ENCODE measurements around the gene CLCN7. TPM values are rescaled to one million over a fixed set of nuclear protein-coding genes. Genes with fewer than 3 reads are reported as not detected.

The CLCN7 gene
- total and polyA plus RNA-seq, 2 of the 8 experiments (the other 6 are each of a cell fraction or from before 2014, with no cell fraction given) = 38.6 to 81.5 TPM

- Histone ChIP-seq H2AK5ac (ENCODE audit: low read depth, low read length) (no peak overlapping the region), H4K8ac (ENCODE audit: extremely low read depth, insufficient read depth, low read length) (no peak overlapping the region), H4K5ac (ENCODE audit: insufficient read length, low read depth, low read length) (no peak overlapping the region), H2BK12ac (ENCODE audit: low read depth, low read length) (no peak overlapping the region), H3K27ac (ENCODE audit: low read depth, low read length) (no peak overlapping the region), H3K56ac (replicated peaks; ENCODE audit: insufficient read length, low read depth, low read length) (no peak overlapping the region), H3K4me3 (ENCODE audit: extremely low read depth in 1 of 4, insufficient read depth in 2 of 4, low read depth in 3 of 4, low read length in 4 of 4) (no peak overlapping the region), H4K91ac (replicated peaks; ENCODE audit: insufficient read length, low read length) (no peak overlapping the region), H3K79me1 (ENCODE audit: low read depth, low read length) (no peaks in the 10 kb centered on the region), H3K4me1 (replicated peaks in 1 of 4; ENCODE audit: control insufficient read depth in 3 of 4, insufficient read depth in 4 of 4, low read length in 3 of 4) (no peaks in the 10 kb centered on the region), H3K27me3 (replicated peaks in 1 of 4; ENCODE audit: control insufficient read depth in 3 of 4, extremely low read depth in 1 of 4, insufficient read depth in 3 of 4, low read length in 3 of 4) (no peaks in the 10 kb centered on the region), H3K23me2 (ENCODE audit: low read depth, low read length) (no peaks in the 10 kb centered on the region), H3K79me2 (ENCODE audit: control insufficient read depth in 1 of 2, insufficient read depth in 2 of 2, low read length in 2 of 2) (no peaks in the 10 kb centered on the region), H3K23ac (ENCODE audit: insufficient read length) (no peak overlapping the region), H3K9me3 (ENCODE audit: insufficient read depth in 2 of 2, low read depth in 1 of 2, low read length in 1 of 2) (no peaks in the 10 kb centered on the region), H3K14ac (ENCODE audit: insufficient read length) (no peak overlapping the region), H4K20me1 (replicated peaks in 1 of 2; ENCODE audit: control insufficient read depth in 1 of 2, insufficient read depth in 2 of 2, low read length in 2 of 2) (peaks cover 0 to 5% of the 10 kb centered on the region in 2 experiments), H3K4ac (replicated peaks; ENCODE audit: insufficient read length, low read depth, low read length) (no peak overlapping the region), H2BK20ac (ENCODE audit: low read length) (no peak overlapping the region), H3K36me3 (ENCODE audit: control insufficient read depth in 2 of 4, insufficient read depth in 4 of 4, low read length in 3 of 4) (peaks cover 0 to 3% (median 0%) of the 10 kb centered on the region in 4 experiments; a peak in 2 of 8 replicates), H3K18ac (ENCODE audit: extremely low read depth, low read length) (no peak overlapping the region), H3K4me2 (ENCODE audit: insufficient read depth in 1 of 2, low read depth in 2 of 2, low read length in 2 of 2) (no peak overlapping the region), H2AFZ (ENCODE audit: low read length) (no peak overlapping the region), H2BK5ac (ENCODE audit: low read depth, low read length) (no peak overlapping the region), H3K9ac (replicated peaks in 1 of 4; ENCODE audit: extremely low read depth in 1 of 4, low read depth in 3 of 4, low read length in 3 of 4) (no peak overlapping the region), H2BK120ac (replicated peaks; ENCODE audit: low read depth, low read length) (no peak overlapping the region), H2BK15ac (ENCODE audit: low read length) (no peak overlapping the region)
- TF ChIP-seq RNF2 (IDR thresholded peaks at IDR 0.05; ENCODE audit: borderline replicate concordance, low read depth, low read length, missing control alignments, poor library complexity, severe bottlenecking) = no peak
- TF ChIP-seq GTF2F1 (IDR thresholded peaks at IDR 0.05; ENCODE audit: borderline replicate concordance, low read depth, low read length) = no peak
- no peak for TF ChIP-seq USF2 (IDR thresholded peaks at IDR 0.05; ENCODE audit: low read length)
- TF ChIP-seq TEAD4 (IDR thresholded peaks at IDR 0.05; ENCODE audit: low read depth, low read length) = no peak
- no peak for TF ChIP-seq SIN3A (conservative IDR thresholded peaks at IDR 0.05 in 1 of 2, IDR thresholded peaks at IDR 0.05 in 1 of 2; ENCODE audit: low read depth in 1 of 2, low read length in 2 of 2)
- DNase-seq (ENCODE audit: low read depth in 1 of 2, low spot score in 2 of 2) = no peak
- ChIA-PET CTCF (ENCODE audit: partially characterized antibody) (interaction anchor here (0.9 to 1.7 kb wide), 3 partner anchors 14 to 82 kb away, joined by 3 to 8 read pairs (median 3); no protein-coding TSS in a partner anchor), POLR2A (ENCODE audit: partially characterized antibody) (interaction anchor here (0.8 to 5.2 kb wide), 2 partner anchors 10 to 77 kb away, joined by 3 to 56 read pairs; no protein-coding TSS in a partner anchor)
- 91% methylated on average over 26 of the region's 30 CpGs; no CpG with 5 or more reads in 1 of the 2 experiments for whole genome bisulfite sequencing, 2 experiments (ENCODE audit: extremely low coverage in 1 of 2, insufficient coverage in 1 of 2, insufficient read length in 1 of 2, insufficient replicate concordance in 2 of 2, low coverage in 1 of 2, low lambda C conversion rate in 2 of 2, missing lambda C conversion rate in 1 of 2)
- no peak for FAIRE-seq
Measured at GRCh38 chr16:1523581-1524245, 48.9 kb upstream of the CLCN7 start.
